HL-60 (cell line): ENCODE measurements around the gene NXPH1.

Experiments
- DNase-seq, 2 experiments: peaks; one replicate each; pipeline ENCODE4 v3.0.0-alpha.2; 2010 to 2020; ENCODE audit warnings: low read depth in 1 of 2, low spot score in 1 of 2
- H3K27ac ChIP-seq: fragments of 250-450 bp; sonication (Bioruptor Pico); replicated peaks from 2 replicates; pipeline ENCODE4 v1.5.1; 2020; ENCODE audit warnings: mild to moderate bottlenecking, moderate library complexity
- H3K27me3 ChIP-seq: fragments of 250-450 bp; sonication (Bioruptor Pico); 2 replicates; pipeline ENCODE4 v1.5.1; 2021; ENCODE audit warnings: mild to moderate bottlenecking, moderate library complexity; ENCODE audit not compliant: insufficient read depth, poor library complexity, severe bottlenecking
- H3K4me3 ChIP-seq: replicated peaks from 2 replicates; pipeline ENCODE4 v1.5.1; 2011; ENCODE audit warnings: mild to moderate bottlenecking, control low read depth, low read length; ENCODE audit not compliant: insufficient read depth
- GABPA ChIP-seq: IDR thresholded peaks from 2 replicates; pipeline ENCODE4 v1.6.1; 2012; ENCODE audit warnings: low read depth
- POLR2AphosphoS5 ChIP-seq: IDR thresholded peaks from 2 replicates; pipeline ENCODE4 v1.6.1; 2012; ENCODE audit warnings: low read depth
- REST ChIP-seq: IDR thresholded peaks from 2 replicates; pipeline ENCODE4 v1.6.1; 2012; ENCODE audit warnings: low read depth; ENCODE audit not compliant: insufficient replicate concordance
- SPI1 ChIP-seq: IDR thresholded peaks from 2 replicates; pipeline ENCODE4 v1.6.1; 2012; ENCODE audit warnings: low read depth, mild to moderate bottlenecking, borderline replicate concordance
- TF ChIP-seq, protein P1 (sequence below): IDR thresholded peaks from one replicate; pipeline ENCODE4 v1.5.1; 2011; ENCODE audit warnings: low read length, control low read depth, inconsistent platforms; ENCODE audit not compliant: insufficient read depth

NXPH1 gene

GRCh38 chr7:8499128-8499527 is 65.7 kb downstream of the NXPH1 start:
- no peak for TF ChIP-seq SPI1
- TF ChIP-seq POLR2AphosphoS5, result no peak
- TF ChIP-seq GABPA, result no peak
- no peak for TF ChIP-seq REST
- TF ChIP-seq, protein P1, sequence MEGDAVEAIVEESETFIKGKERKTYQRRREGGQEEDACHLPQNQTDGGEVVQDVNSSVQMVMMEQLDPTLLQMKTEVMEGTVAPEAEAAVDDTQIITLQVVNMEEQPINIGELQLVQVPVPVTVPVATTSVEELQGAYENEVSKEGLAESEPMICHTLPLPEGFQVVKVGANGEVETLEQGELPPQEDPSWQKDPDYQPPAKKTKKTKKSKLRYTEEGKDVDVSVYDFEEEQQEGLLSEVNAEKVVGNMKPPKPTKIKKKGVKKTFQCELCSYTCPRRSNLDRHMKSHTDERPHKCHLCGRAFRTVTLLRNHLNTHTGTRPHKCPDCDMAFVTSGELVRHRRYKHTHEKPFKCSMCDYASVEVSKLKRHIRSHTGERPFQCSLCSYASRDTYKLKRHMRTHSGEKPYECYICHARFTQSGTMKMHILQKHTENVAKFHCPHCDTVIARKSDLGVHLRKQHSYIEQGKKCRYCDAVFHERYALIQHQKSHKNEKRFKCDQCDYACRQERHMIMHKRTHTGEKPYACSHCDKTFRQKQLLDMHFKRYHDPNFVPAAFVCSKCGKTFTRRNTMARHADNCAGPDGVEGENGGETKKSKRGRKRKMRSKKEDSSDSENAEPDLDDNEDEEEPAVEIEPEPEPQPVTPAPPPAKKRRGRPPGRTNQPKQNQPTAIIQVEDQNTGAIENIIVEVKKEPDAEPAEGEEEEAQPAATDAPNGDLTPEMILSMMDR, result no peak
- no peak for DNase-seq
- H3K27ac ChIP-seq, result no peak overlapping the region
- H3K27me3 ChIP-seq, result no peaks in the 10 kb centered on the region
- H3K4me3 ChIP-seq, result no peak overlapping the region

- Histone ChIP-seq H3K27ac (no peak overlapping the region), H3K27me3 (no peaks in the 10 kb centered on the region), H3K4me3 (no peak overlapping the region)
- no peak for TF ChIP-seq GABPA
- no peak for TF ChIP-seq SPI1
- TF ChIP-seq POLR2AphosphoS5, result no peak
- TF ChIP-seq REST, result no peak
- TF ChIP-seq, protein P1, result no peak
- no peak for DNase-seq
These were observed 66.9 kb downstream of the NXPH1 start for GRCh38 chr7:8500286-8500685.

DNA sequence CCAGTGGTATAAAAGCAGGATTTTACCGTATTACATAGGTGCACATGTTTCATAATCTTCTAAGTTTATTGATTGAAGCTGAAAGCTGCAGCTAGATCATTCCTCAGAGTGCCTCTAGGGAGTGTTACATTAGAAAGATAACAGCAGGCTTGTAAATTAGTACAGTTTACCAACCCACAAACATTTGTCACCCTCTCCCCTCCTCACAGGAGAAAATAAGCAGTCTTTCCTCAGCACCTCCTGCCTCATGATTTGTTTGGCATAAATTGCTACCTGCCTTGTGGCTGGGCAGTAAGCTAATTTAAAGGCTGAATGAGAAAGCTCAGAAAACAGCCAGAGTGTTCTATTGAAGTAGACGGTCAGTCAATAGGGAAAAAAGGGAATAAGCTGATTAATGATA is 74.2 kb downstream of the NXPH1 start:
- H3K27me3 ChIP-seq, result no peaks in the 10 kb centered on the region
- no peak overlapping the region for H3K27ac ChIP-seq
- H3K4me3 ChIP-seq, result no peak overlapping the region
- no peak for TF ChIP-seq SPI1
- TF ChIP-seq POLR2AphosphoS5, result no peak
- no peak for TF ChIP-seq REST
- TF ChIP-seq GABPA, result no peak
- TF ChIP-seq, protein P1, result no peak
- no peak for DNase-seq
